ENCODE data around the gene TRMU.

Gene TRMU

GRCh38 chr22:46335201-46336118 lies at the start of gene TRMU:
Gene TRMU (plus strand): TSS chr22:46335714. CDS start chr22:46335765, 51 bp downstream.
- DNase-seq: peak; percentile 67

DNA sequence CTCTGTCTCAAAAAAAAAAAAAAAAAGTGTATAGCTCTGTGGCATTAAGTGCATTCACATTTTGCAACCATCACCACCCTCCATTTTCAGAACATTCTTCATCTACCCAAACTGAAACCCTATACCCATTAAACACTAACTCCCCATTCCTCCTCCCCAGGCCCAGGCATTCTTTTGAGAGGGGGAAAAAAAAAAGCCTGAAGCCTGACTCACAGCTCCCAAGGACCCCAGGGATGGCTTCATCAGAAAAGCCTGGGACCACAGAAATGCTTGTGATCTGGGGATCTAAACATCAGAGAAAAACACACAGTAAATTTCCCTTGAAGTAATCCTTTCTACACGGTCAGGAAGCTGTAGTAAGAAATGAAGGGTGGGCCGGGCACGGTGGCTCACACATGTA lies 49.5 kb upstream of the TRMU start:
- DNase-seq: no peak

- no peak for DNase-seq
These were observed 48.3 kb upstream of the TRMU start for GRCh38 chr22:46286941-46287872.

GRCh38 chr22:46287873-46288751 lies 47.4 kb upstream of the TRMU start:
- no peak for DNase-seq

DNA sequence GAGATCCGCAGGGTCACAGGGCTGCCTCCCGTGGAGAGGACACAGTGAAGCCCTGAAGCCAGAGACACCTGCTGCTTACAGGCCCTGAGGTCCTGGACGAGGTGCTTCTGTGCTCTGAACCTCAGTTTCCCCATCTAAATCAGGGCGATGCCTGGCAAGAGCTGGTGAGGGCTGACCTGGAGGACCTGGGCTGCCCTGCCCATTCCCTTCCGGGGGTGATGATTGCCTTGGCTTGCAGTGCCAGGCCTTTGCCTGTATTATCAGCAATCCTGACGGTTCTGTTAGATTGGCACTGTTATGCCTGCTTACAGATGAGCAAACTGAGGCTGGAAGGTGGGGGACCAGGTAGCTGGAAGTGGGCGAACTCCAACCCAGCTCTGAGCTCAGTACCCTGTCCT lies 46.7 kb upstream of the TRMU start:
- no peak for DNase-seq

DNA sequence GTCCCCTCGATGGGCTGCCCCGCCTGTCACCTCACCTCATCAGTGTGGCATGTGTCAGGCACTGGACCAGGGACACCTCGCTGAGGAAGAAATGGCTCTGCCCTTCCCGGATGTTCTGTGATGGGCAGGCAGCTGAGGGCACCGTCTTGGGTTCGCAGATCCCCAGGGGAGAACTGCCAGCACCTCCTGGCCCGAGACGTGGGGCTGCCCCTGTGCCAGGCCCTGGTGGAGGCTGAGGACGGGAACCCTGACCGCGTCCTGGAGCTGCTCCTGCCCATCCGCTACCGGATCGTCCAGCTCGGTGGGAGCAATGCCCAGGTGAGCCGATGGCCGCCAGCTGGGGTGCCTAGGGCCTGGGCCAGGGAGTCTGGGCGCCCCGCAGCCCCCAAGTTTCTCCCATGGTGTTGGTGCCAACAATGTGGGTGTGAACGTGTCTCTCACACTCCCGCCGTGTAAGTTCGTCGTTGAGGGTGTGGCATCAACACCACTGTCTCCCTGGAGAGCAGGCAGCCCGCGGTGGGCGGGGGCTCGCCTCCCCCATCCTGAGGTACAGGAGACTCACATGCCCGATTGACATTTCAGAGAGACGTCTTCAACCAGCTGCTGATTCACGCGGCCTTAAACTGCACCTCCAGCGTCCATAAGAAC lies 46.1 kb upstream of the TRMU start:
- DNase-seq: no peak

DNA sequence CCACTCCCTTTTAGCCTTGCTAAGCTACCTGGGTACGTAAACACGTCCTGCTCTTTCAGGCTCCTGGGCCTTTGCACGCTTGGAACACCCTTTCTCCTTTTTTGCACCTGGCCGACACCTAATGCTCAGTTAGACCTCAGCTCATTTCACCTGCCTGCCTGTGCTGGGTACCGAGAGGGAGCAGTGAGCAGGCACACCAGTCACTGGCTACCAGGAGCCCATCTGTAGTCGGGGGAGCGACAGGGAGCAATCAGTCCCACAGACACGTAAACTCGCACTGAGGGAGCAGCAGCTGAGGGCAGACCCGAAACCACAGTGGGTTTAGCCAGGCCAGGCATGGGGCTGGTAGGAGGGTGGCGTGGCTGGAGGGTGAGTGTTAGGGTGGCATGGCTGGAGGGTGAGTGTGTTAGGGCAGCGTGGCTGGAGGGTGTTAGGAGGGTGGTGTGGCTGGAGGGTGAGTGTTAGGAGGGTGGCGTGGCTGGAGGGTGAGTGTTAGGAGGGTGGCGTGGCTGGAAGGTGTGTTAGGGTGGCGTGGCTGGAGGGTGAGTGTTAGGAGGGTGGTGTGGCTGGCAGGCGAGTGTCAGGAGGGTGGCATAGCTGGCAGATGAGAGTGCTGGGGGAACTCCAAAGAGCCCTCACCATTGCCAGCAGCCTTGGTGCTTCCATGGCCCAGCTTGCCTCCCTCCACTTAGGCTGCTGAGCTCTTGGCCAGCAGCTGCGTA lies 45.2 kb upstream of the TRMU start:
- no peak for DNase-seq

DNA sequence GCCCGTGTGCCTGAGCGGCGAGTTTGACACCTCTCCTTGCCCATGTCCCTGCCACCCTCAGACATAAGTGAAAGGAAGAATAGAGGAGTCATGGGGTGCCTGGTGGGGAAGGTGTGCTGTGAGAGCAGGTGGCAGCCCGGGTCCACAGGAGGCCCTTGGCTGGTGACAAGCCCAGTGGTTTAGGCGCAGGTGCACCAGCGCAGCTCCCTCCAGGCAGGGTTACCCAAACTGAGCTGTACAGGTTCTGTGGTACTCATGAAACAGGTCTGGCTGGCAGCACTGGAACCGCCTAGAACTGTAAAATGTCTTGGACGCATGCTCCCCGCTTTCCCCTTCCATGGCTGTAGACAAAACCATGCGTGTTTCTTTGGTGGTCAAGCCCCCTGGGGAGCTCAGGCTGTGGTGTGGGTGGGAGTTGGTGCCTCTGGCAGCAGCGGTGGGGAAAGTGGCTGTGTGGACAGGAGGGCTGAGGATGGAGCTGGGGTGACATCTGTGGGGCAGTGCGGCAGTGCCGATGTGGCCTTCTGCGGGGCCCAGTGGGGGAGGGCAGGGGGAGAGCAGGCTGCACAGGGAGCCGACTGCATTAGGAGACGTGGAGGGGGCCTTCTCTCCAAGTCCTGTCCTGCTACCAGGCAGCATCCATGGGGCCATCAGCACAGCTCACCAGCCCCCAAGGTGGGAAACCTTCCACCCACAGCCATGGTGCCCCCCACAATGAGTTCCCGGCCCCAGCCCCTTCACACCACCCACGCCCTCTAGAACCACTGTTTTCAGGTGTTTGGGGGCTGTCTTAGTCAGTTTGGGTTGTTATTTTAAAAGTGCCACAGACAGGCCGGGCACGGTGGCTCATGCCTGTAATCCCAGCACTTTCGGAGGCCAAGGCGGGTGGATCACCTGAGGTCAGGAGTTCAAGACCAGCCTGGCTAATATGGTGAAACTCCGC lies 44.4 kb upstream of the TRMU start:
- no peak for DNase-seq

DNA sequence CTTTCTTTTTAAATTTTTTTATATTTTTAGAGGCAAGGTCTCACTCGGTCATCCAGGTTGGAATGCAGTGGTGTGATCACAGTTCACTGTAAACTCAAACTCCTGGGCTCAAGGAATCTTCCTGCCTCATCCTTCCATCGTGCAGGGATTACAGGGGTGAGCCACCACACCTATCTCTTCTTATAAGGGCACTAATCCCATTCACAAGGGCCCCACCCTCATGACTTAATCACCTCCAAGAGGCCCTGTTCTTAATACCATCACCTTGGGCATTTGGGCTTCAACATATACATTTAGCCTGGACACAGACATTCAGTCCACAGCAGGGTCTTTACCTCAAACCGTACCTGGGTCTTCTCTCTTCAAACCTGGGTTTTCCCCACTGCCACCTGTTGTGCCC lies 43.3 kb upstream of the TRMU start:
- DNase-seq: no peak

GRCh38 chr22:46292732-46293131 lies 42.8 kb upstream of the TRMU start:
- no peak for DNase-seq

DNA sequence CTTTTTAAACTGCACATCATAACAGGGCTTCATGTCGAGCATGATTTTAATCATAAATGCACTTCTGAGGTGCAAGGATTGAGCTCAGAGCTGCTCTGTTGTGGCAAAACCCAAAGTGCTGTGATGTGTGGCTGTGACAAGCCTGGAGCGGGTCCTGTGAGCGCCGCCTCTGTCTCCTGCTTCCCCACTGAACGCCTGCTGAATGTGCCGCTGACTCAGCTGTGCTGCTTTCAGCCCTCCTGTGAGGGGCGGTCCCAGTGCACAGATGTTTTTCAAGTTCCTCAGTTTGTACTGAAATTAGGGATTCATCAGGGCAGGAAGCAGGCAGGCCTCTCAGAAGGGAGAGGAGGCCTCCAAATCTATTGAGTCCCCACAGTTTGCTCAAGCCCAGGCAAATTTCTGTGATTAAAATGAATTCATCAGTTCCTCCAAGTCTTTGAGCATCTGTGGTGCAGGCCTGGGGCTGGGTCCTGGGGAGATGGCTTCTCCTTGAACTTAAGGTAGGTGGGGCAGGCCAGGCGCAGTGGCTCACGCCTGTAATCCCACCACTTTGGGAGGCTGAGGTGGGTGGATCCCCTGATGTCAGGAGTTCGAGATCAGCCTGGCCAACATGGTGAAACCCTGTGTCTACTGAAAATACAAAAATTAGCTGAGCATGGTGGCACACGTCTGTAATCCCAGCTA lies 41.8 kb upstream of the TRMU start:
- no peak for DNase-seq

GRCh38 chr22:46294784-46295183 lies 40.7 kb upstream of the TRMU start:
- DNase-seq: no peak

- DNase-seq: no peak
These were observed 40.1 kb upstream of the TRMU start for GRCh38 chr22:46295277-46295971.

DNA sequence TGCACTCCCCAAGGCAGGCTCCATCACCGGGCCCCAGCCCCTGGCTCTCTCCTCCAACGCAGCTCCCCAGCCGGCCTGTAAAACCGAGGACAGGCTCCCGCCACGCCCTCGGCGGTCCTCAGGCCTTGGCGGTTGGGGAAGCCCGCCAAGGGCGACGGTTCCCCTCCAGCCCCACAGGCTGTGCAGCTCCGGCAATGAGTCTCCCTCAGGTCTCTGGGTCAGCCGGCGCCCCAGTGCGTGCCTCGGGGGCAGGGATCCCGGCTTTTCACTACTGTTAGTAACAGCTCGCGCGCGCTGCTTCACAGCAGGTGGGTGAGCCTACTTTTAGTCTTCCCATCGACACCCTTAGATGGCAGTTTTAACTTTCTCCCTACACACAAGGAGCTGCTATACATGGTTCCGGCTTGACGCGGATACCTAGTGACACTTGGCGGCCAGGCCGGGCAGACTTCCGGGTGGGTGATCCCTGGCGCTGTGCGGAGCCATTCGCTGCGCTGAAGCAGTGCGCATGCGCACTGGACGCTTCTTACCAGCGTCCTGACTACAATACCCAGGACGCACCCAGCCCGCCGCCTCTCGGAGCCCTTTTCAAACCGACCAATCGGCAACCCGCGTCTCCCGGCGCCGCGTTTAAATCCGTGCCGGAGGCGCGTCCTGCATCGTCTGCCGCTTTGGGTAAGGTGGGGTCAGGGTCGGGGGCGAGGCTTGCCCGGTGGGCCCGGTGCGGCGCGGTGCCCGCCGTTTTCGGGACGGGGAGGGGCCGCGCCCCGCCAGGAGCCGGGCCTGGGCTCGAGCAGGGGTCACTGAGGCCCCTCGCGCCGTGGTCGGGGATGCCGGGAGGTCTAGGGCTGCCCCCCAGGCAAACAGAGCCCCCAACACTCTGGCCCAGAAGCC lies 39.0 kb upstream of the TRMU start, which contains the start of gene GTSE1:
GTSE1 (plus strand) TSS at position 614 of the 894 bp plus-strand sequence. CDS start 531 bp downstream, outside the sequence.
- peak; percentile 96 for DNase-seq

- DNase-seq: no peak
These were observed 38.2 kb upstream of the TRMU start for GRCh38 chr22:46297151-46297812.

DNA sequence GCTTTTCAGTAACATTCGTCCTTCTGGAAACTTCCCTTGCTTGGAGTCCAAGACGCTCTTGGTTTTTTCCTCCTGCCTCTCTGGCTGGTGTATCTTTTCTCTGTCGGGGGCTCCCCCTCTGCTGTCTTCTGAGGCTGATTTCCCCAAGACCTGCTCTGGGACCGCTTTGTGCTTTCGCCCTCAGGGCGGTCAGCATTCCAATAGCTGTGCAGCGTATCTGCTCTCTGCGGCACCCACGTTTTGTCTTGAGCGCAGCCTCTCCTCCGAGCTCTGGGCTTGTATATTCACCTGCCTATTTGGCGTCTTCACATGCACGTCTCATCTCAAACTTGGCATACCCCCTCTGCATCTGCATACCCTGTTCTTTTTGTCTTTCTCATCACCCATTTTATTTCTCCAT lies 36.4 kb upstream of the TRMU start:
- no peak for DNase-seq

- no peak for DNase-seq
These were observed 35.0 kb upstream of the TRMU start for GRCh38 chr22:46300491-46300890.
